Endothelial cell of umbilical vein (primary cell): ENCODE results near the gene WRAP73. TPM values are rescaled to one million over a fixed set of nuclear protein-coding genes. Genes with fewer than 3 reads are reported as not detected.

ENCODE experiments used
- BruUV-seq: library from RNA; stranded (reverse); fragments of 400-500 nt; replicated peaks from 2 replicates; lab custom pipeline; 2021; lab: Mats Ljungman, UMichigan
- CTCF ChIA-PET: fragments of 300-600, 350-600 bp; sonication (Branson Sonifier 250); formaldehyde crosslinking; loops from one replicate; lab custom pipeline; 2021; ENCODE audit warnings: antibody characterized with exemption, inconsistent platforms; lab: Charles Lee
- POLR2A ChIA-PET: fragments of 300-600, 350-600 bp; sonication (Branson Sonifier 250); formaldehyde crosslinking; loops from one replicate; lab custom pipeline; 2021; ENCODE audit warnings: antibody characterized with exemption, inconsistent platforms; lab: Charles Lee
- DNase-seq: peaks from one replicate; pipeline ENCODE4 v3.0.0-alpha.2; 2011; ENCODE audit warnings: low read depth, low spot score
- FAIRE-seq: peaks from 2 replicates; lab custom pipeline; 2011; peaks lifted over from hg19 to GRCh38; lab: Jason Lieb, UNC
- H2AFZ ChIP-seq: 2 replicates; pipeline ENCODE4 v1.6.0; 2012; ENCODE audit warnings: low read depth, low read length, control low read depth, inconsistent platforms
- H3K27ac ChIP-seq: 2 replicates; pipeline ENCODE4 v1.5.1; 2011; ENCODE audit warnings: low read depth, mild to moderate bottlenecking, control low read depth, low read length, moderate library complexity; ENCODE audit not compliant: insufficient read depth
- H3K27me3 ChIP-seq, 2 experiments: 2 replicates each; pipeline versions ENCODE4 v1.6.0 to v1.6.1; 2011; ENCODE audit warnings: low read length in 2 of 2, mixed read lengths in 1 of 2; ENCODE audit not compliant: control insufficient read depth in 2 of 2, insufficient read depth in 2 of 2
- H3K36me3 ChIP-seq, 2 experiments: 2 replicates in 1 of 2; 3 replicates in 1 of 2; pipeline ENCODE4 v1.5.1; 2011; ENCODE audit warnings: low read length in 2 of 2, mild to moderate bottlenecking in 1 of 2, moderate library complexity in 1 of 2; ENCODE audit not compliant: control insufficient read depth in 2 of 2, insufficient read depth in 2 of 2; ENCODE audit errors: extremely low read depth in 1 of 2
- H3K4me1 ChIP-seq: 3 replicates; pipeline ENCODE4 v1.5.1; 2011; ENCODE audit warnings: mild to moderate bottlenecking, low read length; ENCODE audit not compliant: control insufficient read depth, insufficient read depth; ENCODE audit errors: extremely low read depth
- H3K4me2 ChIP-seq: 2 replicates; pipeline ENCODE4 v1.6.1; 2011; ENCODE audit warnings: low read length, control low read depth, mixed read lengths; ENCODE audit not compliant: insufficient read depth
- H3K4me3 ChIP-seq, 3 experiments: fragments of 200-600 bp in 1 of 3; sonication (generic), shearing (Covaris generic) in 1 of 3; replicated peaks in 1 of 3; 2 replicates each; pipeline ENCODE4 v1.5.1; 2011 to 2016; ENCODE audit warnings: control low read depth in 3 of 3, low read length in 3 of 3, mild to moderate bottlenecking in 2 of 3, inconsistent platforms in 1 of 3, low read depth in 1 of 3, moderate library complexity in 1 of 3; ENCODE audit not compliant: insufficient read depth in 1 of 3
- H3K79me2 ChIP-seq: 2 replicates; pipeline ENCODE4 v1.6.0; 2012; ENCODE audit warnings: low read length, inconsistent platforms; ENCODE audit not compliant: control insufficient read depth, insufficient read depth
- H3K9ac ChIP-seq: replicated peaks from 2 replicates; pipeline ENCODE3; 2011; ENCODE audit warnings: low read length, control low read depth; ENCODE audit not compliant: insufficient read depth; ENCODE audit errors: extremely low read depth
- H3K9me1 ChIP-seq: replicated peaks from 3 replicates; pipeline ENCODE4 v1.6.0; 2011; ENCODE audit warnings: mild to moderate bottlenecking, low read length; ENCODE audit not compliant: control insufficient read depth, insufficient read depth; ENCODE audit errors: extremely low read depth
- H3K9me3 ChIP-seq: replicated peaks from 2 replicates; pipeline ENCODE4 v1.5.1; 2012; ENCODE audit warnings: low read length, inconsistent platforms; ENCODE audit not compliant: control insufficient read depth, insufficient read depth
- H4K20me1 ChIP-seq: replicated peaks from 2 replicates; pipeline ENCODE3; 2011; ENCODE audit warnings: mild to moderate bottlenecking, low read length; ENCODE audit not compliant: control insufficient read depth, insufficient read depth; ENCODE audit errors: extremely low read depth
- CTCF ChIP-seq, 2 donors: IDR thresholded peaks; 1 replicate in 1 of 2; 2 replicates in 1 of 2; pipeline ENCODE4 v1.5.1; 2011; ENCODE audit warnings: low read length in 2 of 2, mild to moderate bottlenecking in 2 of 2, moderate library complexity in 2 of 2, control low read depth in 1 of 2, inconsistent platforms in 1 of 2, low read depth in 1 of 2; ENCODE audit not compliant: insufficient read depth in 1 of 2; ENCODE audit errors: extremely low read depth in 1 of 2
- EZH2 ChIP-seq: IDR thresholded peaks from 2 replicates; pipeline ENCODE4 v1.6.1; 2012; ENCODE audit warnings: borderline replicate concordance, low read depth, mild to moderate bottlenecking, moderate library complexity, low read length, inconsistent platforms; ENCODE audit not compliant: severe bottlenecking
- FOS ChIP-seq: IDR thresholded peaks from 2 replicates; pipeline ENCODE4 v1.6.1; 2011; ENCODE audit warnings: mild to moderate bottlenecking, low read length, moderate library complexity, borderline replicate concordance; ENCODE audit not compliant: insufficient read depth
- GATA2 ChIP-seq: IDR thresholded peaks from 2 replicates; pipeline ENCODE4 v1.7.0; 2011; ENCODE audit warnings: low read depth, mild to moderate bottlenecking, moderate library complexity, mixed read lengths, low read length; ENCODE audit not compliant: insufficient read length, insufficient read depth
- JUN ChIP-seq: IDR thresholded peaks from 2 replicates; pipeline ENCODE4 v1.6.1; 2011; ENCODE audit warnings: borderline replicate concordance, low read depth; ENCODE audit not compliant: insufficient read length, insufficient read depth
- MAX ChIP-seq: IDR thresholded peaks from 2 replicates; pipeline ENCODE4 v1.6.1; 2011; ENCODE audit not compliant: insufficient read depth, insufficient read length
- MYC ChIP-seq: IDR thresholded peaks from one replicate; pipeline ENCODE4 v1.6.1; 2011; ENCODE audit warnings: mild to moderate bottlenecking, low read depth, low read length
- POLR2A ChIP-seq: IDR thresholded peaks from 2 replicates; pipeline ENCODE4 v1.6.1; 2012; ENCODE audit warnings: low read depth, mild to moderate bottlenecking, control low read depth, low read length
- POLR2AphosphoS5 ChIP-seq: IDR thresholded peaks from 2 replicates; pipeline ENCODE4 v1.6.1; 2012; ENCODE audit warnings: low read depth, mild to moderate bottlenecking, control low read depth, low read length, moderate library complexity; ENCODE audit not compliant: insufficient read depth
- dilution Hi-C: fragments of 300-500 bp; cut with MboI; formaldehyde crosslinking; loops from one replicate; pipeline ENCODE4 v1.15.0; 2019; ENCODE audit warnings: low sequenced_read_pairs; ENCODE audit not compliant: extremely low pct_ligation_motif_present
- intact Hi-C: fragments of 100-400 bp; cut with micrococcal nuclease; formaldehyde crosslinking; loops from one replicate; pipeline ENCODE4 v1.10.0; 2022
- polyA plus RNA-seq, 4 experiments: library from polyadenylated mRNA; depleted of rRNA in 3 of 4; stranded (reverse) in 3 of 4; unstranded in 1 of 4; fragments of >200 nt; gene quantifications; 2 replicates each; pipeline versions ENCODE4 v1.2.1 to v1.2.3, GENCODE V29; 2011 to 2012; ENCODE audit warnings: missing spikeins in 1 of 4
- total RNA-seq: library from RNA; stranded (reverse); gene quantifications from 2 replicates; pipeline ENCODE4 v1.2.3, GENCODE V29; 2021

The WRAP73 gene
- total and polyA plus RNA-seq, 2 donors (not counting 3 experiments of a cell fraction or from before 2014, with no cell fraction given) = 23.0 to 50.7 TPM

- H4K20me1 ChIP-seq = no peaks in the 10 kb centered on the region
- H3K4me1 ChIP-seq = peaks cover 26% of the 10 kb centered on the region
- CTCF ChIA-PET = interaction anchor here (0.9 to 3.8 kb wide), 5 partner anchors 10 to 156 kb away, joined by 4 to 24 read pairs (median 6); no protein-coding TSS in a partner anchor
- no peak overlapping the region for H3K4me3 ChIP-seq
- H2AFZ ChIP-seq = no peak overlapping the region
- no peak overlapping the region for H3K27ac ChIP-seq
- dilution Hi-C loops = no loop called here
- no peaks in the 10 kb centered on the region for H3K9me1 ChIP-seq
- no peaks in the 10 kb centered on the region for H3K36me3 ChIP-seq
- H3K79me2 ChIP-seq = no peaks in the 10 kb centered on the region
- no peak for DNase-seq
- no peaks in the 10 kb centered on the region for H3K27me3 ChIP-seq
- FAIRE-seq = no peak
- H3K9ac ChIP-seq = no peak overlapping the region
- intact Hi-C loops = no loop called here
- no peak for TF ChIP-seq FOS
- no peak for TF ChIP-seq MAX
- TF ChIP-seq CTCF (IDR thresholded peaks at IDR 0.05; ENCODE audit: extremely low read depth in 1 of 2, insufficient read depth in 1 of 2, low read depth in 1 of 2, low read length in 2 of 2) = no peak
- no peak for TF ChIP-seq POLR2A
- TF ChIP-seq JUN = no peak
- TF ChIP-seq EZH2 = no peak
- TF ChIP-seq GATA2 = no peak
- no peak for TF ChIP-seq MYC
- no peak for TF ChIP-seq POLR2AphosphoS5
- no peaks in the 10 kb centered on the region for H3K9me3 ChIP-seq
- POLR2A ChIA-PET = no interaction called here
- BruUV-seq = no TSS peak
- no peak overlapping the region for H3K4me2 ChIP-seq
These were observed 40.7 kb downstream of the WRAP73 start for GRCh38 chr1:3609016-3609768.
